Panc1 (cell line): ENCODE data around the gene ABTB2. TPM values are rescaled to one million over a fixed set of nuclear protein-coding genes. Genes with fewer than 3 reads are reported as not detected.

Experiments
- ATAC-seq: fragments of 200-7000 bp; cut with Tn5 transposase; 2 replicates; pipeline ENCODE4 v1.9.1; 2020; ENCODE audit warnings: mild to moderate bottlenecking, moderate library complexity
- BruUV-seq: library from RNA; stranded (reverse); fragments of 400-500 nt; replicated peaks from 2 replicates; lab custom pipeline; 2021; lab: Mats Ljungman, UMichigan
- CTCF ChIA-PET: fragments of 300-600 bp; sonication (Branson Sonifier 250); formaldehyde crosslinking; loops from one replicate; lab custom pipeline; 2022; ENCODE audit warnings: antibody characterized with exemption; lab: Charles Lee
- POLR2A ChIA-PET: fragments of 300-600 bp; sonication (Branson Sonifier 250); formaldehyde crosslinking; loops from one replicate; lab custom pipeline; 2022; ENCODE audit warnings: antibody characterized with exemption; lab: Charles Lee
- DNase-seq: peaks from one replicate; pipeline ENCODE4 v3.0.0-alpha.2; 2010; ENCODE audit warnings: low read depth, low spot score
- H3K27ac ChIP-seq: 2 replicates; pipeline ENCODE4 v1.5.1; 2011; ENCODE audit warnings: mild to moderate bottlenecking, low read length, inconsistent platforms
- H3K27me3 ChIP-seq: fragments of 200-500 bp; sonication (Bioruptor generic); 2 replicates; pipeline ENCODE4 v1.6.0; 2014; ENCODE audit warnings: low read length, inconsistent platforms; ENCODE audit not compliant: control insufficient read depth, insufficient read depth
- H3K36me3 ChIP-seq: fragments of 200-500 bp; sonication (Bioruptor generic); 2 replicates; pipeline ENCODE4 v1.5.1; 2014; ENCODE audit warnings: inconsistent platforms, mild to moderate bottlenecking, low read length, moderate library complexity; ENCODE audit not compliant: control insufficient read depth, insufficient read depth
- H3K4me1 ChIP-seq: 2 replicates; pipeline ENCODE4 v1.5.1; 2011; ENCODE audit warnings: inconsistent platforms, mild to moderate bottlenecking, low read length, moderate library complexity; ENCODE audit not compliant: control insufficient read depth, insufficient read depth
- H3K4me3 ChIP-seq, 2 experiments: 2 replicates each; pipeline ENCODE4 v1.5.1; 2011 to 2012; ENCODE audit warnings: low read depth in 2 of 2, low read length in 2 of 2, mild to moderate bottlenecking in 2 of 2, inconsistent platforms in 1 of 2, moderate library complexity in 1 of 2
- H3K9me3 ChIP-seq: fragments of 200-500 bp; sonication (Bioruptor generic); 2 replicates; pipeline ENCODE4 v1.5.1; 2014; ENCODE audit warnings: low read depth, mild to moderate bottlenecking, inconsistent platforms, low read length, moderate library complexity; ENCODE audit not compliant: control insufficient read depth, insufficient read depth
- POLR2AphosphoS5 ChIP-seq: IDR thresholded peaks from 2 replicates; pipeline ENCODE4 v1.6.1; 2012; ENCODE audit warnings: mild to moderate bottlenecking, low read depth, low read length, moderate library complexity
- REST ChIP-seq, 2 experiments: IDR thresholded peaks; 2 replicates each; pipeline ENCODE4 v1.6.1; 2011 to 2012; ENCODE audit warnings: low read depth in 2 of 2, control low read depth in 1 of 2, low read length in 1 of 2, mild to moderate bottlenecking in 1 of 2, moderate library complexity in 1 of 2; ENCODE audit not compliant: insufficient read depth in 1 of 2
- SIN3A ChIP-seq: IDR thresholded peaks from 2 replicates; pipeline ENCODE4 v1.6.1; 2012; ENCODE audit warnings: low read depth, mild to moderate bottlenecking, low read length, moderate library complexity, borderline replicate concordance; ENCODE audit not compliant: insufficient read depth
- TCF7L2 ChIP-seq: IDR thresholded peaks from 2 replicates; pipeline ENCODE4 v1.6.1; 2011; ENCODE audit warnings: mild to moderate bottlenecking, low read depth, low read length, inconsistent platforms
- in situ Hi-C: cut with HindIII; loops from 2 replicates; pipeline ENCODE4 v1.10.0; 2016; ENCODE audit warnings: low sequenced_read_pairs, low pct_unique_long_range_greater_than_20kb
- intact Hi-C: fragments of 100-400 bp; cut with micrococcal nuclease; formaldehyde crosslinking; loops from one replicate; pipeline ENCODE4 v1.10.0; 2022; ENCODE audit not compliant: unreplicated experiment
- total RNA-seq: library from RNA; stranded (reverse); gene quantifications from one replicate; pipeline ENCODE4 v1.2.1, GENCODE V29; 2021; ENCODE audit not compliant: unreplicated experiment
- TF ChIP-seq, protein P1 (sequence below): fragments of 450-650 bp; IDR thresholded peaks from 2 replicates; pipeline ENCODE4 v1.5.1; 2017; ENCODE audit warnings: mild to moderate bottlenecking

ABTB2 gene
- total RNA-seq, 1 experiment from 2014 or later: 22.7 TPM

DNA sequence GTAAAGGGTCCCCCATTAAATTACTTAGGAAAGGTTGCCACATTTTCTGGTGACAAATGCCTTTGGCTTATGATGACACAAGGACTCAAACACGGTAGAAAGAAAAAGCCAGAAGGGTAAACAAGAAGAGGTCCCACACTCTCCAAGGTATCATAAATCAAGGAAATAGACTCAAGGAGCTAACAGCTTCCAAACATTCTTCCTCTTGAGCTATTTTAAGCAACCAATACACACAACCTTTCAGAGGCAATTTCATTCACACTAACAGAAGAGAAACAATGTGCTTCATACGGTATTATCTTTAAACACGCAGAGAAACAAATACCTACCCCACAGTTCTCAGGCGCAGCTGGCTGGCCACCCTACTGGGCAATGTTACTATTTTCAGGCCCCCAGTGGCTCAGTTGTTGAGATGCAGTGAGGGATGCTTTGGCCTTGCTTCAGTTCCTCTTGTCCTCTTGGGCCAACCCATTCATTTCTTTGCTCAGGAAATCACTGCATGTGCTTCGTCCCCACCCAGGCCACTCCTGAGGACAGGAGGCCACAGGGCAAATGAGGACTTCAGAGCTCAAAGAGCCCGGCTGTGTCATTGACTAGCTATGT lies 15.8 kb downstream of the ABTB2 start:
- ChIA-PET POLR2A (interaction anchor here (0.6 kb wide), 1 partner anchor 185 kb away, joined by 3 read pairs; no protein-coding TSS in a partner anchor), CTCF (interaction anchor here (0.6 kb wide), 1 partner anchor 556 kb away, joined by 4 read pairs; no protein-coding TSS in a partner anchor)
- Histone ChIP-seq H3K36me3 (no peaks in the 10 kb centered on the region), H3K27ac (no peak overlapping the region), H3K27me3 (no peaks in the 10 kb centered on the region), H3K4me1 (peaks cover 58% of the 10 kb centered on the region), H3K9me3 (no peaks in the 10 kb centered on the region), H3K4me3 (no peak overlapping the region)
- in situ Hi-C loops: no loop called here
- BruUV-seq: no TSS peak
- no peak for TF ChIP-seq SIN3A
- TF ChIP-seq, protein P1, sequence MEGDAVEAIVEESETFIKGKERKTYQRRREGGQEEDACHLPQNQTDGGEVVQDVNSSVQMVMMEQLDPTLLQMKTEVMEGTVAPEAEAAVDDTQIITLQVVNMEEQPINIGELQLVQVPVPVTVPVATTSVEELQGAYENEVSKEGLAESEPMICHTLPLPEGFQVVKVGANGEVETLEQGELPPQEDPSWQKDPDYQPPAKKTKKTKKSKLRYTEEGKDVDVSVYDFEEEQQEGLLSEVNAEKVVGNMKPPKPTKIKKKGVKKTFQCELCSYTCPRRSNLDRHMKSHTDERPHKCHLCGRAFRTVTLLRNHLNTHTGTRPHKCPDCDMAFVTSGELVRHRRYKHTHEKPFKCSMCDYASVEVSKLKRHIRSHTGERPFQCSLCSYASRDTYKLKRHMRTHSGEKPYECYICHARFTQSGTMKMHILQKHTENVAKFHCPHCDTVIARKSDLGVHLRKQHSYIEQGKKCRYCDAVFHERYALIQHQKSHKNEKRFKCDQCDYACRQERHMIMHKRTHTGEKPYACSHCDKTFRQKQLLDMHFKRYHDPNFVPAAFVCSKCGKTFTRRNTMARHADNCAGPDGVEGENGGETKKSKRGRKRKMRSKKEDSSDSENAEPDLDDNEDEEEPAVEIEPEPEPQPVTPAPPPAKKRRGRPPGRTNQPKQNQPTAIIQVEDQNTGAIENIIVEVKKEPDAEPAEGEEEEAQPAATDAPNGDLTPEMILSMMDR: no peak
- TF ChIP-seq TCF7L2: no peak
- TF ChIP-seq REST (IDR thresholded peaks at IDR 0.05; ENCODE audit: insufficient read depth in 1 of 2, low read depth in 2 of 2, low read length in 1 of 2): no peak
- no peak for TF ChIP-seq POLR2AphosphoS5
- intact Hi-C loops: no loop called here
- ATAC-seq (no peak), DNase-seq (no peak)

DNA sequence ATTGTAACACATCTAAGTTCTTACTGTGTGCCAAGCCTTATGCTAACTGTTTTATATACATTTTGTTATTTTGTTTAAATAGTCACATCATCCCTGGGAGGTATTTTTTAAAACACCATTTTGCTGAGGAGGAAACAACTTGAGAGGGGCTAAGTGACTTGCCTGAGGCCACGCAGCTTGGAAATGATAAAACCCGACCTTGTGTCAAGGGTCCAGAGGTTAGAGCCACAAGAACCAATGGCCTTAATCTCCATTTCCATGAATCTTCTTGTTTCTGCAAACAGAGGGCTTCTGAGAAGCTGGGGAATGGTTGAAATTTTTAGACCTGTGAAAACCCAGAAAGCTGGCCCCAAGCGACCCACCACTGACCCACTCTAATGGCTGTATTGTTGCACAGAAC lies 16.7 kb downstream of the ABTB2 start:
- Histone ChIP-seq H3K27me3 (no peaks in the 10 kb centered on the region), H3K9me3 (no peaks in the 10 kb centered on the region), H3K36me3 (no peaks in the 10 kb centered on the region), H3K27ac (no peak overlapping the region), H3K4me1 (peaks cover 51% of the 10 kb centered on the region), H3K4me3 (no peak overlapping the region)
- intact Hi-C loops: no loop called here
- CTCF ChIA-PET: no interaction called here
- BruUV-seq: no TSS peak
- TF ChIP-seq, protein P1: no peak
- TF ChIP-seq TCF7L2 (no peak), SIN3A (no peak), REST (IDR thresholded peaks at IDR 0.05; ENCODE audit: insufficient read depth in 1 of 2, low read depth in 2 of 2, low read length in 1 of 2) (no peak), POLR2AphosphoS5 (no peak)
- POLR2A ChIA-PET: no interaction called here
- no peak for ATAC-seq
- in situ Hi-C loops: no loop called here
- no peak for DNase-seq
